Mucosa of descending colon (tissue), 3 donors: ENCODE measurements around the gene WIPF2. TPM values are rescaled to one million over a fixed set of nuclear protein-coding genes. Genes with fewer than 3 reads are reported as not detected.

Experiments used
- ATAC-seq: fragments of 200-7000 bp; cut with Tn5 transposase; one replicate; pipeline ENCODE4 v1.9.1; 2020; ENCODE audit warnings: mild to moderate bottlenecking, moderate library complexity
- DNase-seq, 3 donors: peaks; one replicate each; pipeline ENCODE4 v3.0.0-alpha.2; 2020
- H3K36me3 ChIP-seq: fragments of 200-600 bp; one replicate; pipeline ENCODE4 v1.8.0; 2021; ENCODE audit warnings: low read depth, mild to moderate bottlenecking
- H3K4me1 ChIP-seq: fragments of 200-600 bp; one replicate; pipeline ENCODE4 v1.8.0; 2021; ENCODE audit warnings: low read depth, mild to moderate bottlenecking
- H3K4me3 ChIP-seq: fragments of 200-600 bp; one replicate; pipeline ENCODE4 v1.8.0; 2021; ENCODE audit warnings: mild to moderate bottlenecking
- H3K9me3 ChIP-seq: fragments of 200-600 bp; one replicate; pipeline ENCODE4 v1.8.0; 2021; ENCODE audit warnings: mild to moderate bottlenecking
- CTCF ChIP-seq: fragments of 200-600 bp; IDR thresholded peaks from one replicate; pipeline ENCODE4 v1.8.0; 2022; ENCODE audit warnings: antibody characterized with exemption, mild to moderate bottlenecking
- intact Hi-C, 2 donors: fragments of 100-400 bp; cut with DNase I in 1 of 2; cut with micrococcal nuclease in 1 of 2; formaldehyde crosslinking; loops; one replicate each; pipeline versions ENCODE4 v1.11.0 to v1.11.1; 2022; cut with DNase I, micrococcal nuclease
- total RNA-seq, 3 donors: library from RNA; stranded (reverse); fragmentation: NEBNext Ultra II Directional in 2 of 3; extraction: Animal tissue kit (Norgen Biotek cat#: 25700) in 2 of 3; gene quantifications; one replicate each; pipeline versions ENCODE4 v1.2.1 to v1.2.4, GENCODE V29; 2021 to 2023
- donor health status: DM: no; HTN: no; CAD: no; lungs with moderate emphysema.
- donor health status: DM: no; HTN: no; CAD: no.
- donor health status: DM: no; HTN: yes; CAD: no.

The WIPF2 gene
- total RNA-seq, 3 donors from 2014 or later, result 41.4 to 56.2 (median 42.8) TPM

- Histone ChIP-seq H3K4me3 (no peak overlapping the region), H3K36me3 (no peaks in the 10 kb centered on the region), H3K9me3 (no peaks in the 10 kb centered on the region), H3K4me1 (peaks cover 54% of the 10 kb centered on the region)
- peak in 1 of 3 donors; percentile 29 for DNase-seq
- intact Hi-C loops, result loop anchor here in 1 of 2 donors (10.0 kb wide), 1 partner anchor 107 kb away; the partner anchor contains the start of gene TOP2A
- TF ChIP-seq CTCF, result no peak
- ATAC-seq, result peak; percentile 21
Observed at GRCh38 chr17:40307740-40308239, 88.7 kb downstream of the WIPF2 start.

- ATAC-seq (peak; percentile 69), DNase-seq (peak; percentile 69 to 83 (median 76))
- Histone ChIP-seq H3K4me1 (peaks cover 54% of the 10 kb centered on the region), H3K4me3 (peak within 1 kb of the TSS; percentile 9), H3K9me3 (no peaks in the 10 kb centered on the region), H3K36me3 (no peaks in the 10 kb centered on the region)
- no peak for TF ChIP-seq CTCF
- intact Hi-C loops, result loop anchor here in 1 of 2 donors (10.0 kb wide), 1 partner anchor 106 kb away; the partner anchor contains the start of gene TOP2A
Observed at GRCh38 chr17:40309031-40309948, 90.2 kb downstream of the WIPF2 start, which contains the start of gene RARA. Gene RARA (plus strand): TSS chr17:40309180. CDS start chr17:40331219, 22,039 bp downstream.

GRCh38 chr17:40309949-40310510 is 90.9 kb downstream of the WIPF2 start:
- peaks cover 57% of the 10 kb centered on the region for H3K4me1 ChIP-seq
- peak in 1 of 3 donors; percentile 42 for DNase-seq
- TF ChIP-seq CTCF, result no peak
- H3K9me3 ChIP-seq, result no peaks in the 10 kb centered on the region
- no peak overlapping the region for H3K4me3 ChIP-seq
- intact Hi-C loops, result loop anchor here in 1 of 2 donors (10.0 kb wide), 1 partner anchor 105 kb away; the partner anchor contains the start of gene TOP2A
- peak; percentile 19 for ATAC-seq
- H3K36me3 ChIP-seq, result no peaks in the 10 kb centered on the region

GRCh38 chr17:40310882-40311391 is 91.8 kb downstream of the WIPF2 start:
- TF ChIP-seq CTCF, result no peak
- H3K36me3 ChIP-seq, result no peaks in the 10 kb centered on the region
- no peak overlapping the region for H3K4me3 ChIP-seq
- DNase-seq (peak in 1 of 3 donors; percentile 33), ATAC-seq (no peak)
- peaks cover 63% of the 10 kb centered on the region for H3K4me1 ChIP-seq
- intact Hi-C loops, result no loop called here
- H3K9me3 ChIP-seq, result no peaks in the 10 kb centered on the region

GRCh38 chr17:40311575-40311974 is 92.5 kb downstream of the WIPF2 start:
- intact Hi-C loops, result no loop called here
- peak in 2 of 3 donors; percentile 69 to 73 for DNase-seq
- no peaks in the 10 kb centered on the region for H3K36me3 ChIP-seq
- H3K9me3 ChIP-seq, result no peaks in the 10 kb centered on the region
- no peak for ATAC-seq
- H3K4me1 ChIP-seq, result peaks cover 66% of the 10 kb centered on the region
- no peak for TF ChIP-seq CTCF
- no peak overlapping the region for H3K4me3 ChIP-seq
